ENCODE data around the gene CASP5.
"Not testable (repeated sequence)": the region's sequence is repeated elsewhere in the genome, so short reads cannot be mapped to it uniquely, and the experiment has no call there.

Gene CASP5

DNA sequence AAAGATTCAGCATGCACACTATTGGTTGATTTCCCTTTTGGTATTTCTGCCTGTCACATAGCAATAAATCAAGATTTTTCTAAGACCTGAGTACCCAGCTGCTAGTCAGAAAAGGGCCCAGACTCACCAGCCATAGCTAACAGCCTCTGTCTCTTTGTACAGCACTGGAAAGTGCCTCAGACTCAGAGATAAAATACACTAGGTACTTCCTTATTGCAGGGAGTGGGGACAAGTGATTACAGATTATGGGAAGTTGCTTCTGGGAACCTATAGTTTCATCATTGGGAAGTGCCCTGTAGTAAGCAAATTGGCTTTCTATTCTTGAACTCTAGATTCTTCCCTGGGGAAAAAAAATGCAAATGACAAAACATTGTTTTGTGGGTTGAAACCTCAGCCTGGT is at the start of gene CASP5:
CASP5 (minus strand) TSS at position 166 of the 400 bp plus-strand sequence; CDS start at position 134, 32 bp downstream.
- no peak for DNase-seq (ENCODE audit: low spot score)

- DNase-seq (ENCODE audit: low spot score) = not testable (repeated sequence)
Measured at GRCh38 chr11:105072080-105072479, 49.1 kb upstream of the CASP5 start.

- DNase-seq (ENCODE audit: low spot score) = no peak
Measured at GRCh38 chr11:105071089-105071732, 48.2 kb upstream of the CASP5 start.

DNA sequence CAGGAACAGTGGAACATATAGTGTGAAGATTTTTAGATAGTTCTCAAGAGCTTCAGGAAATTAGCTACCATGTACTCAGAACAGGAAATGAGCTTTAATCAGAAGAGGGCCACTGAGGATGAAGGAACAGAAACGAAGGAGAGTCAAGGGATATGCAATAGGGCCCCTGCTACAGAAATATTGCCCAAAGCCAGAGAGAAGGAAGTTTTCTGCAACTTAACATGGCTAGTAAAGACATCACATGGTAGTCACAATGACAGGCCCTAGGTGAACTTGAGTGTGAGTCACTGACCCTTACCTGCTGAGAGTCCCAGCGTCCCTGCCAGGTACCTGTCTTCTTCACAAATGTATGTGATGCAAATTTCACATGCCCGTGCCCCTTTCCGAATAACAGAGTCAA is 47.3 kb upstream of the CASP5 start:
- no peak for DNase-seq (ENCODE audit: low spot score)

- not testable (repeated sequence) for DNase-seq (ENCODE audit: low spot score)
Measured at GRCh38 chr11:105069749-105070148, 46.8 kb upstream of the CASP5 start.

GRCh38 chr11:105063245-105063941 is 40.4 kb upstream of the CASP5 start:
- not testable (repeated sequence) for DNase-seq (ENCODE audit: low spot score)

DNA sequence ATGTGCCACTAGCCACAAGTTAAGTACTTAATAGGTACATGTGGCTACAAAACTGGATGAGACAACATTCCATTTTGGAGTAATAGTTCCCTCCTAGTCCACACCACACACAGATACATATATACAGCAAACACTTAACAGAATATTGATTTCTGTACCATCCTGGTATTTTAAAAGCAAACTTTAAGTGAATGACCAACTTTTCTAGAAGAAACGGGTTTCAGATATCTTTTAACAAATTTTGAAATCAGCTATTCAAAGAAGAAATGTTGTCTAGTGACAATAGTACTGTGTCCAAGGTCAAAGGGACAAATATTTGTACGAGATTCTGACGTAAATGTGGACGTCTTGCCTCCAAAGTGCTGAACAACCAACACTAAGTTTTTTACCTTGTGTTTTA is 34.5 kb upstream of the CASP5 start:
- DNase-seq (ENCODE audit: low spot score) = no peak

GRCh38 chr11:105056446-105056845 is 33.5 kb upstream of the CASP5 start:
- DNase-seq (ENCODE audit: low spot score) = no peak

DNA sequence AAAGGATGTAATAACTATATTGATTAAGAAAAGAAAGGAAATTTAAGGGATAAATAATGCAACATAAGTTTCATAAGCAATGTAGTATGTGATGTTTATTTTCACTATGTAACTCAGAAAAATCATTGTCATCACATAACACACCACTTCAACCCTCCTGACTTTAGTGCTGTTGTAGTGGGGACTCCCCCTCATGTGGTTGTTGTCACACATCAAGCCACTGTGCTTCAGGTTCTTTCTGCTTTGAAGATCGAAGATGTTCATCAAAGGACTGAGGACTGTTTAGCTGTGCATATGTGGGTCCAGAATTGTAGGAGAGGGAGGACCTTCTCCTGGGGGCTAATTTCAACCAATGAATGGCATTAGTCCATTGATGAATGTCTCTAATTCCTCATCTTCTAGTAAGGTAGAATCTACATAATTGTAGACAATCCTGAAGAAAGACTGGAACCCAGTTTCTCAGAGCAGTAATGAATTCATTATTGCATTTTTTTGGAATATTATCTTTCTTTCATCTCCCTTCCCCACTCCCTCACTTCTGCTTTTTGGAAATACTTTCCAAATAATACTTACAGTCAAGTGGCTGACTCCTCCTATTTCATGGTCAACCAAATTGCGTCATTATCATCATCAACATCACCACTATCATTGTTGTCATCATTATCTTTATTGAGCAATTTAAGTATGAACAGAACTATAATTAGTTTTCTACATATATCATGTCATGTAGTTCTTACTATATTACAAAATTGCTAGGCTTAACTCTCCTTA is 31.9 kb upstream of the CASP5 start:
- DNase-seq (ENCODE audit: low spot score) = no peak

GRCh38 chr11:105052487-105052886 is 29.5 kb upstream of the CASP5 start:
- no peak for DNase-seq (ENCODE audit: low spot score)

- no peak for DNase-seq (ENCODE audit: low spot score)
Measured at GRCh38 chr11:105051559-105051958, 28.6 kb upstream of the CASP5 start.

DNA sequence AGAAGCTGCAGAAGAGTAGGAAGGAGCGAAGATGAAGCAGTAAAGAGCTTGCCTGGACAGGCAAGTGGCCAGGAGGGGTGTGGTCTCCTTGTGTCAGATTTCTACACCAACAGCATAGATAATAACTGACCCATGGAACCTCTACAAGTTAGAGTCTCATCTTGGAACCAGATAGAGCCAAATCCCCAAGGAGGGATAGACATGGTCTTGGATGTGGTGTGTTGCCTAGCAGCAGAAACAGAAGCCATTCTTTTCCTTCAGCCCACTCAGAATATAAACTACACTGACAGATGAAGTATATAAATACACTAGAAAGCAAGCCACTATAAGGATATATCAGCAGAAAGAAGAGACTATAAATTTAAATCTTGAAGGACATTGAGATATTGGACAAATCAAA is 26.5 kb upstream of the CASP5 start:
- DNase-seq (ENCODE audit: low spot score) = no peak

DNA sequence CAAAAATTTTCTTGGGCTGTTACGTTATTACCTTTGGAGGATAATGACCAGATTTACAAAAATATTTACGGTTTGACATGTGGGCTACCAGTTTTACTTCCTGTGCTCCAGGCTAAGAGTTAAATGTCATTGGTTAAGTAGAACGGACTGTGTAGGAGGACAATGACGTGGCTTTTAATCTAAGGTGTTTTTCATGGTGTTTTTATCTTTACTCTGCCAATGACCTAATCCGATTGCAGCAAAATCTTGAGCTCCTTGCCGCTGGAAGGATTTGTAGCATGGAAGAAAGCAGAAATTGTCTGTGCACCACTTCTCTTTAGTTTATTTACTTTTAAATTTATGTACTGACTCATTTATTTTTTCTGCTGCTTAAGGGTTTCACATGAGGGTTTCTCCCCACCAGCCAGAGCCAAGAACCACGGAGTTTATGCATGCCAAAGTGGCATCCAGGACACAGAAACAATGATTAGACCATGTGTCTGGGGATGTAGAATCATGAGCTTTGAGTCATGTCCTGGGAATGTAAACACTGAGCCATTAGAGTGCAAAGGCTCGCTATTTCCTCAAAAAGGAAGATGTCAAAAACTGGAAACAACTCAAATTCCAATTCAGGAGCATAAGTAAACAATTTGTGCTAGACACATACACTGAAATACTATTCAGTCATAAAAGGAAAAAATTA is 24.1 kb upstream of the CASP5 start:
- DNase-seq (ENCODE audit: low spot score) = peak; percentile 66

DNA sequence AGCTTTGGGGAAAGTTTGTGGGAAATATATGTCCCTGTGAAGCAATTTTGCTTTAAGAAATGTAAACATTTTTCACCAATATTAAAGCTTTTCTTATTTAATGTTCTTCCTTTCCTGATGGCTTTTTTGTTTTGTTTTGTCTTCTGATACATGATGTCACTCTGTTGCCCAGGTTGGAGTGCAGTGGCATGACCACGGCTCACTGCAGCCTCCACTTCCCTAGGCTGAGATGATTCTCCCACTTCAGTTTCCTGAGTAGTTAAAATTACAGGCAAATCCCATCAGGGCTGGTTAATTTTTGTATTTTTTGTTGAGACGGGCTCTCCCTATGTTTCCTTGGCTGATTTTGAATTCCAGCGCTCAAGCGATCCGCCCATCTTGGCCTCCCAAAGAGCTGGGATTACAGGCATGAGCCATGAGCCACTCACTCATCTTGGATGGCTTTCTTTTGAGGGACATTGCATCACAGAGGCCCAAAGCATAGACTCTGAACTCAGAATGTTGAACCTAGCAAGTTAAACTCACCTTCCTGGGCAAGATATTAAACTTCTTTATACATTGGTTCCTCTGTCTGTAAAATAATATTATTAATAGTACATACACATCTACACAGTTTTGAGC is 22.8 kb upstream of the CASP5 start:
- DNase-seq (ENCODE audit: low spot score) = no peak

DNA sequence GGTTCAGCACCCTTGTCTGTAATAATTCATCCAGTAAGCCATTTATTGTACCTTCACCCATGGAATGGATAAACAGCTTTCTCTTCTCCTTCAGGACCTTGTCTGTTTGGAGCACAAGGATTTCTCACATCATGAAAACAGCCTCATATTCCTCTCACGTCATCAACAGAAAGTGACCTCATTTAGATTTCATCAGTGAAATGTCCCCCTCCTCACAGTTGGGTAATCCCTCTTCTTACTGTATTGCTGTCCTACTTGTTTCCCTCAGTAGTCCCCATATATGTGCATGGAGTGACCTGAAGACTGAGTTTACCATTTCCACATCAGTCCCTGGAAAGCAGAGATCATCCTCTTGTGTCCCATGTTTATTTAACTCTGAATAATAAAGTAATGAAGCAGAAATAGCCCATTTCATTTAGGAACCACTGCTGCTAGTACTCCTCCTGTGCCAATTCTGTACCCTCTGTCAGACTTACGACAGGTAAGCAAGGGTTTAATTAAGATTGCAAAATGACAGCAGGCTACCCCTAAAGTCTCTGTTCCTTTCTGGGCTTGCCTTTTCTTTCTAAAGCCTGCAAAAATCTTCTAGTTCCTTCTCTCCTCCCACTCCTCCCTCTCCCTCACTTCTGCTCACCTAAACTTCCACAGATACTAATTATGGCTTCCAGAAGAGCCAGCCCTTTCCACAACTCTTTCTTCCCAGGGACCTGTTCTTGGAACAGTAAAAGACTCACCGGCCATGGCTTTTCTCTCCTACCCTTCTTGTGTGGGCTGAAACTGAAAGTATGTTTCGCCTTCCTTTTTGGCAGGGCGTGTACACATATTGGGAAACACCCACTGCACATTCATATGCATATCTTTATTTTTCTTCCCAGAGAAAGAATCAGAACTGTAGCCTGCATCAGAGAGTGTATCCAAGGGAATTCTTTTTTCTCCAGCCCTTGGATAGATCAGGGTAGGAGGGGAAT is 21.9 kb upstream of the CASP5 start, which contains the start of gene CARD16:
CARD16 (minus strand) TSS at position 779 of the 968 bp plus-strand sequence; CDS start at position 741, 38 bp downstream.
- not testable (repeated sequence) for DNase-seq (ENCODE audit: low spot score)

DNA sequence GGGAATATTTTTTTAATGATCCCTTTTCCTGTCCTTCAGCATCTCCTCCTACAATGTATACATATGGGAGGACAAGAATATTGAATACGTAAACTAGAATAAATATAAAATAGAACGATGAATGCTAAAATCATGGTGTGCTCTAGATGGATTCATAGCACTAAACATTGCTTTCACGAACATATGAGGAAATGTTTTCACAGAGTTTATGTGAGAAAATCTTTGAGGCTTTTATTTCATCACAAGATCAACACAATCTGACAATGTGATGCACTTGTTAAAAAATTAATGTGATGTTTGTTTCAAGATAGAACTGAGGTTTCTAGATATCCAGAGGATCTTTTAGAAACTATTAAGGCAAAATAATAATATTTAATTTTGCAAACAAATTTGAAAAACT is 19.2 kb upstream of the CASP5 start:
- DNase-seq (ENCODE audit: low spot score) = no peak

- DNase-seq (ENCODE audit: low spot score) = no peak
Measured at GRCh38 chr11:105040703-105041102, 17.7 kb upstream of the CASP5 start.

GRCh38 chr11:105034813-105035620 is 12.0 kb upstream of the CASP5 start, which contains the start of gene CASP1:
TSS of gene CASP1 (minus strand) at chr11:105035144. CDS start at chr11:105035113, 31 bp downstream.
- no peak for DNase-seq (ENCODE audit: low spot score)

- not testable (repeated sequence) for DNase-seq (ENCODE audit: low spot score)
Measured at GRCh38 chr11:105034388-105034787, 11.4 kb upstream of the CASP5 start.

DNA sequence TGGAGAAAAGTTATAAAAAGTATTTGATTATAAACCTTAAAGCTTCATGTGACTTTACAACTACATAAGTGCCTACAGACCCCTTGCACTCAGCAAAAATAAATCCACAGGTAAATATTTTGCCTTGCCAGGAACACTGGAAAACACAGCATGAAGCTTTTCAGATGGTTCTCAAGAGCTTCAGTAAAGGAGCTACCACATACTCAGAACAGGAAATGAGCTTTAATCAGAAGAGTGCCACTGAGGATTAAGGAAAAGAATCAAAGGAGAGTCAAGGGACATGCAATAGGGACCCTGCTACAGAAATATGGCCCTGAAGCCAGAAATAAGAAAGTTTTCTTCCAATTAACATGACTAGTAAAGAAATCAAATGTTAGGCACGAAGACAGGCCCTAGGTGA is 10.8 kb upstream of the CASP5 start:
- DNase-seq (ENCODE audit: low spot score) = no peak
